Right lobe of liver (tissue), 4 donors: ENCODE data around the gene VPS11.

Experiments used
- CTCF ChIP-seq, 4 donors: fragments of 200-600 bp in 3 of 4; fragments of 450-650 bp in 1 of 4; IDR thresholded peaks; one replicate each; pipeline versions ENCODE4 v1.5.1 to v1.8.0; 2016 to 2022; ENCODE audit warnings: antibody characterized with exemption in 4 of 4, mild to moderate bottlenecking in 2 of 4
- POLR2A ChIP-seq: fragments of 450-650 bp; IDR thresholded peaks from one replicate; pipeline ENCODE4 v1.6.1; 2017; ENCODE audit warnings: antibody characterized with exemption, mild to moderate bottlenecking
- donor health status: DM: no; HTN: no; CAD: no.
- donor health status: DM: no; HTN: no; CAD: no.
- donor health status: DM: no; HTN: yes; CAD: no.

GRCh38 chr11:119092880-119093842 lies 25.5 kb downstream of the VPS11 start:
- no peak for TF ChIP-seq CTCF (IDR thresholded peaks at IDR 0.05)
- TF ChIP-seq POLR2A, result no peak
